ENCODE data around the gene IQCN.

IQCN gene

GRCh38 chr19:18278521-18279265 lies 4.4 kb upstream of the IQCN start:
- TF ChIP-seq ZBTB7A (IDR thresholded peaks at IDR 0.05; ENCODE audit: low read depth) (no peak), RAD21 (IDR thresholded peaks at IDR 0.05; ENCODE audit: low read depth) (peak; percentile 5; the same call in 1 of the 2 replicates)

DNA sequence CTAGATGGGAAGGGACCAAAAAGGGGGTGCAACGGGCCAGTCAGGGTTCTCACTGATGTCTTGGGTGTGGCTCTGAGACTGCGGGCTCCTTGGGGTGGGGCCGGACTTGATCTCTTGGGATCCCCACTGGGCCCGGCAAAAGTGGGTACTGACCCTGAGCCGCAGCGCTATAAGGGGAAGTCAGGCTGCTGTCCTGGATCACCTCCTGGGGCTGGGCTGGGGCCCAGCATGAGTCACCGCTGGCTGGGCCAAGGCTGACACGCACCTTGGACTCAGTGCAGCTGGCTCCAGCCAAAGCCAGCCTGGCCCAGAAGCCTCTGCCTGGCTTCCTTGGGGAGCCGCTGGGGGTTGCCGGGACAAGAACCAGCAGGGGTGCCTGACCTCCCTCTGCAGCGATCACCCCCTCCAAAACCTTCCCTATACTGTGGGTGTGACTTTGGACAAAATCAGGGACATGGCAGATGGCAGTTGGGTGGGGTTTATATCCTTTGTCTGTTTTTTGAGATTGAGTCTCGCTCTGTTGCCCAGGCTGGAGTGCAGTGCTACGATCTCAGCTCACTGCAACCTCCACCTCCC lies 617 bp upstream of the IQCN start:
- peak; percentile 55; the same call in 1 of the 2 replicates for TF ChIP-seq EP300 (IDR thresholded peaks at IDR 0.05; ENCODE audit: borderline replicate concordance)
- TF ChIP-seq TCF12 (IDR thresholded peaks at IDR 0.05; ENCODE audit: low read depth), result peak; percentile 87
- TF ChIP-seq USF1 (IDR thresholded peaks at IDR 0.05), result no peak
- peak; percentile 92 for TF ChIP-seq NFIC (IDR thresholded peaks at IDR 0.05)
- TF ChIP-seq RAD21 (IDR thresholded peaks at IDR 0.05; ENCODE audit: low read depth), result no peak; the same call in 1 of the 2 replicates
- TF ChIP-seq TAF1 (IDR thresholded peaks at IDR 0.05; ENCODE audit: low read depth), result 0 out of 2 replicates have a peak, but pooled peaks have one; percentile 10
- TF ChIP-seq ZBTB7A (IDR thresholded peaks at IDR 0.05; ENCODE audit: low read depth), result peak; percentile 63; the same call in 1 of the 2 replicates
- TF ChIP-seq CEBPB (IDR thresholded peaks at IDR 0.05), result no peak
- no peak for TF ChIP-seq TEAD4 (IDR thresholded peaks at IDR 0.05)
- peak; percentile 45; the same call in 1 of the 2 replicates for TF ChIP-seq MAX (IDR thresholded peaks at IDR 0.05)

- no peak for TF ChIP-seq TEAD4 (IDR thresholded peaks at IDR 0.05)
- no peak for TF ChIP-seq CEBPB (IDR thresholded peaks at IDR 0.05)
- no peak for TF ChIP-seq TCF12 (IDR thresholded peaks at IDR 0.05; ENCODE audit: low read depth)
- TF ChIP-seq EP300 (IDR thresholded peaks at IDR 0.05; ENCODE audit: borderline replicate concordance), result no peak
- TF ChIP-seq ZBTB7A (IDR thresholded peaks at IDR 0.05; ENCODE audit: low read depth), result no peak
- no peak for TF ChIP-seq MAX (IDR thresholded peaks at IDR 0.05)
- no peak for TF ChIP-seq USF1 (IDR thresholded peaks at IDR 0.05)
- no peak for TF ChIP-seq FOXM1 (IDR thresholded peaks at IDR 0.05; ENCODE audit: borderline replicate concordance, low read depth)
- TF ChIP-seq RAD21 (IDR thresholded peaks at IDR 0.05; ENCODE audit: low read depth), result no peak
- TF ChIP-seq CREB1 (IDR thresholded peaks at IDR 0.05; ENCODE audit: low read depth), result no peak
- TF ChIP-seq NFIC (IDR thresholded peaks at IDR 0.05), result no peak
- no peak for TF ChIP-seq TAF1 (IDR thresholded peaks at IDR 0.05; ENCODE audit: low read depth)
These were observed 562 bp downstream of the IQCN start for GRCh38 chr19:18273561-18274218.

- no peak for TF ChIP-seq MAX (IDR thresholded peaks at IDR 0.05)
- TF ChIP-seq, protein P1, sequence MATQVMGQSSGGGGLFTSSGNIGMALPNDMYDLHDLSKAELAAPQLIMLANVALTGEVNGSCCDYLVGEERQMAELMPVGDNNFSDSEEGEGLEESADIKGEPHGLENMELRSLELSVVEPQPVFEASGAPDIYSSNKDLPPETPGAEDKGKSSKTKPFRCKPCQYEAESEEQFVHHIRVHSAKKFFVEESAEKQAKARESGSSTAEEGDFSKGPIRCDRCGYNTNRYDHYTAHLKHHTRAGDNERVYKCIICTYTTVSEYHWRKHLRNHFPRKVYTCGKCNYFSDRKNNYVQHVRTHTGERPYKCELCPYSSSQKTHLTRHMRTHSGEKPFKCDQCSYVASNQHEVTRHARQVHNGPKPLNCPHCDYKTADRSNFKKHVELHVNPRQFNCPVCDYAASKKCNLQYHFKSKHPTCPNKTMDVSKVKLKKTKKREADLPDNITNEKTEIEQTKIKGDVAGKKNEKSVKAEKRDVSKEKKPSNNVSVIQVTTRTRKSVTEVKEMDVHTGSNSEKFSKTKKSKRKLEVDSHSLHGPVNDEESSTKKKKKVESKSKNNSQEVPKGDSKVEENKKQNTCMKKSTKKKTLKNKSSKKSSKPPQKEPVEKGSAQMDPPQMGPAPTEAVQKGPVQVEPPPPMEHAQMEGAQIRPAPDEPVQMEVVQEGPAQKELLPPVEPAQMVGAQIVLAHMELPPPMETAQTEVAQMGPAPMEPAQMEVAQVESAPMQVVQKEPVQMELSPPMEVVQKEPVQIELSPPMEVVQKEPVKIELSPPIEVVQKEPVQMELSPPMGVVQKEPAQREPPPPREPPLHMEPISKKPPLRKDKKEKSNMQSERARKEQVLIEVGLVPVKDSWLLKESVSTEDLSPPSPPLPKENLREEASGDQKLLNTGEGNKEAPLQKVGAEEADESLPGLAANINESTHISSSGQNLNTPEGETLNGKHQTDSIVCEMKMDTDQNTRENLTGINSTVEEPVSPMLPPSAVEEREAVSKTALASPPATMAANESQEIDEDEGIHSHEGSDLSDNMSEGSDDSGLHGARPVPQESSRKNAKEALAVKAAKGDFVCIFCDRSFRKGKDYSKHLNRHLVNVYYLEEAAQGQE (IDR thresholded peaks at IDR 0.05; ENCODE audit: low read depth), result no peak
- no peak for TF ChIP-seq CREB1 (IDR thresholded peaks at IDR 0.05; ENCODE audit: low read depth)
- TF ChIP-seq TAF1 (IDR thresholded peaks at IDR 0.05; ENCODE audit: low read depth), result no peak
These were observed 2.8 kb downstream of the IQCN start for GRCh38 chr19:18271433-18271841.

GRCh38 chr19:18270326-18270725 lies 3.9 kb downstream of the IQCN start:
- no peak for TF ChIP-seq USF1 (IDR thresholded peaks at IDR 0.05)
- no peak for TF ChIP-seq TEAD4 (IDR thresholded peaks at IDR 0.05)
- no peak for TF ChIP-seq EP300 (IDR thresholded peaks at IDR 0.05; ENCODE audit: borderline replicate concordance)
- TF ChIP-seq FOXM1 (IDR thresholded peaks at IDR 0.05; ENCODE audit: borderline replicate concordance, low read depth), result no peak
- no peak for TF ChIP-seq RAD21 (IDR thresholded peaks at IDR 0.05; ENCODE audit: low read depth)
- no peak for TF ChIP-seq TCF12 (IDR thresholded peaks at IDR 0.05; ENCODE audit: low read depth)
- no peak for TF ChIP-seq NFIC (IDR thresholded peaks at IDR 0.05)
- TF ChIP-seq EGR1 (IDR thresholded peaks at IDR 0.05), result no peak
- TF ChIP-seq CEBPB (IDR thresholded peaks at IDR 0.05), result no peak

DNA sequence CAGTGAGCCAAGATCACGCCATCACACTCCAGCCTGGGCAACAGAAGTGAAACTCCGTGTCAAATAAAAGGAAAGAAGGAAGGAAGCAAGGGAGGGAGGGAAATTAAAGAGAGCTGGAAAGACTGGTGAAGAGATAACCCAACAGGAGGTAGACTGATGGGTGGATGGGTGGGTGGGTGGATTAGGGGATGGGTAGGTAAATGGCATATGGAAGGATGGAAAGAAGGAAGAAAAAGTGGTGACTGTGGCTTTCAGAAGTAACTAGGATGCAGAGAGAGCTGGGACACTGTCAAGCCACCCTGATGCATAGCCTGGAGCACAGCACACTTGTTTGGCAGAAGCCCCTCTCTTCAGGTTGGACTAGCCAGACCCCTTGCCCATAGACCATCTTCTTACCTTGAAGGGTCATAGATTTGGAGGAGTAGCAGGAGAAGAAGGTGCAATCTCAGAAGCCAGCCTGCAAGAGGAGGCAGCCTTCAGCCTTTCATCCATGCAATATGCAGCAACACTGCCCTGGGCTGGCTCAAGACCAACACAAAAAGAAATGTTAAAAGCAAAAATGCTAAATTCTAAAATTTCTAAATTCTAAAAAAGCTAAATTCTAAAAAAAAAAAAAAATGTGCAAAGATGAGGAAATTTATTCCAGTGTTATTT lies 5.1 kb downstream of the IQCN start:
- no peak for TF ChIP-seq USF1 (IDR thresholded peaks at IDR 0.05)
- TF ChIP-seq EGR1 (IDR thresholded peaks at IDR 0.05), result no peak
- no peak for TF ChIP-seq RAD21 (IDR thresholded peaks at IDR 0.05; ENCODE audit: low read depth)
- TF ChIP-seq ZBTB7A (IDR thresholded peaks at IDR 0.05; ENCODE audit: low read depth), result no peak
- no peak for TF ChIP-seq NFIC (IDR thresholded peaks at IDR 0.05)
- TF ChIP-seq FOXM1 (IDR thresholded peaks at IDR 0.05; ENCODE audit: borderline replicate concordance, low read depth), result no peak
- no peak for TF ChIP-seq CREB1 (IDR thresholded peaks at IDR 0.05; ENCODE audit: low read depth)
- TF ChIP-seq TEAD4 (IDR thresholded peaks at IDR 0.05), result no peak
- no peak for TF ChIP-seq TAF1 (IDR thresholded peaks at IDR 0.05; ENCODE audit: low read depth)
- TF ChIP-seq YY1 (IDR thresholded peaks at IDR 0.05; ENCODE audit: low read depth), result no peak
- no peak for TF ChIP-seq MAX (IDR thresholded peaks at IDR 0.05)
- no peak for TF ChIP-seq EP300 (IDR thresholded peaks at IDR 0.05; ENCODE audit: borderline replicate concordance)
- TF ChIP-seq, protein P1 (IDR thresholded peaks at IDR 0.05; ENCODE audit: low read depth), result no peak
